HG03280 (cell line): ENCODE data around the gene MAP4K4.

ENCODE experiments used
- ATAC-seq: cut with Tn5 transposase; IDR thresholded peaks from one replicate; pipeline ENCODE4 v1.9.1; 2021; ENCODE audit warnings: mild to moderate bottlenecking, moderate library complexity; ENCODE audit not compliant: unreplicated experiment

The MAP4K4 gene

DNA sequence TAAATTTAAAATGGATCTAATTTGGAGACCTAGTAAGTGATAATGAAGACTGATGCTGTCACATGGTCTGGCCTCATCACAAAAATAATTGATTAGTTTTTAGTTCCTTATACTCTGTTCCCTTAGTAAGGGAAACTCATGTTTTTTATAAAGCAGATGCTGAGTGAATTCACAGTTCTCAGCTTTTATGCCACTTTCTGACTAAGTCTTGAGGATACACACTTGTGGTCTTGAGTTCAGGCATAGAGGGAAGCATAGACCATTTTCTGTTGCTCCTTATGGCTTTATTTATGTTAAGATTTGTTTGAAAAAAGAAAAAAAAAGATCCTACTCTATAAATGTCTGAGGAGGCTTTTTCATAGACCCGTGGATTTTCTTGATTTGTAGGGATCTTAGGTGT is 91.1 kb downstream of the MAP4K4 start:
- no peak for ATAC-seq

DNA sequence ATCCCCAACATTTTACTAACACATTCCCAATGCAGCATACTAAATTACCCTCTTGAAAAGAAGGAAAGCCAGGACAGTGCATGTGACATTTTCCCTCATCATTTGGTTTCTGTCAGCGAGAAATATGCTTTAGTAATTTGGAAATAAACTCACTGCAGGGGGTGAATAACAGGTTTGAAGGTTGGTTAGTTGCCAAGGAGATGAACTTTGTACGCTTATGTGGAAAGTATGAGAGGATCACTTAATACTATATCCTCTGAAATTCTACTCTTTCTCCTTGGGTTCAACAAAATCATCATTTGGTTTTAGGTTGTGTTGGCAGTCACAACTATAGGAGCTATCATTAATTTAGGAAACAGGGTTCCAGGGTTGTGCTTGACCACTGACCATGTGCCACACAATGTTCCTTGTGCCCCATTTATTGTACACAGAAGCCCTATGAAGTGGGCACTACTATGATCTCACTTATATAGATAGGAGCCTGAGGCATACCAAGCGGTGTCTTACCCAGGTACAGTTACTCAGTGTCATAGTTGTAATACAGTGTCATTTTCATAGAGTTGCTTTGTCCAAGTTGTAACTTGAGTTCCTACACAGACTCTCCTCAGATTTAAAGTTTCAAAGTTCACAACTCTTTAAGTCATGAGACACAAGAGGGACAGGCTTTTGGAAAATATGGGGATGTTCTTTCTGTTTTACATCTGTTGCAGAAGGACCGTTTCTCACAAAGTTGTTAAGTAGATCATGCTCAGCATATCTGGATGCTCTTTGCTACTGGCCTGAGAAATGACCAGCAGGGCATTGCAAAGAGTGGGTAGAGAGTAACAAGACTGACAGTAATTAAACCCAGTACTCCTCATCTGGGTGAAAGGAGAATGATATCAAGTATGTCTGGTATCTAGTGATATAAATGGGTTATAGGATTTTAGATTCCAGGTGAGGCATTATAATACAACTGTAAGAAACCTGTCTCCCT is 91.8 kb downstream of the MAP4K4 start:
- no peak for ATAC-seq

DNA sequence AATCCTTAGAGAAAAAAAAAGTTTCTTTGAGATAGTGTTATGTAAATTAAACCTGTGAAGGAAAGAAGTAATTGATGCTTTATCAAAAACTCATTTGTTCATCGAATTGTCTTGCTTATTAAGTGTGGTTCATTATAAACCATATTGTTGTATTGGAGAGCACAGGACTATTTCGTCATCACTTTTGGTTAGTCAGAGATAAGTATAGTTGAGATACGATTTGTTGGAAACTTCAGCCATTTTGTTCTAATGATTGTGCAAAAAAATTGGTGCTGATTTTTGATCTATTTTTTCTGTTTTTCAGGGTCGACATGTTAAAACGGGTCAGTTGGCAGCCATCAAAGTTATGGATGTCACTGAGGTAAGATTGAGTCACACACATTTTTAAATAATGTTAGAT is 92.9 kb downstream of the MAP4K4 start:
- ATAC-seq = no peak

DNA sequence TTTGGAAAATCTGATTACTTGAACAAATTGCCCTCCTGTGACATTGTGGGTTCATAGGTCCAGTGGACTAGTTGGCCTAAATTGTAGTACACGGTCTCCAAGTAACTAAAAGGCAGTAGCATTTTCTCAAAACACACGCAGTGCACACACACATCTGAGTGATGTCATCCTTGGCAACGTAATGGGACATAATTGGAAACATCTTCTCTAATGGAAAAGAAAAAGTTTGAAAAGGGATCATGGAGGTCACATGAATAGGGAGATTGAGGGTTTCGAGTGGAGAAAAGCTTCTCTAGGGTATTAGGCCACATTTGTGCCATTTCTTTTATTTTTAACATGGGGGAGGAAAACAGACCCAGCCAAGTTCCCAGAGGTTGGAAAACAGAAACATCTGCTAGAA is 93.3 kb downstream of the MAP4K4 start:
- ATAC-seq = no peak

DNA sequence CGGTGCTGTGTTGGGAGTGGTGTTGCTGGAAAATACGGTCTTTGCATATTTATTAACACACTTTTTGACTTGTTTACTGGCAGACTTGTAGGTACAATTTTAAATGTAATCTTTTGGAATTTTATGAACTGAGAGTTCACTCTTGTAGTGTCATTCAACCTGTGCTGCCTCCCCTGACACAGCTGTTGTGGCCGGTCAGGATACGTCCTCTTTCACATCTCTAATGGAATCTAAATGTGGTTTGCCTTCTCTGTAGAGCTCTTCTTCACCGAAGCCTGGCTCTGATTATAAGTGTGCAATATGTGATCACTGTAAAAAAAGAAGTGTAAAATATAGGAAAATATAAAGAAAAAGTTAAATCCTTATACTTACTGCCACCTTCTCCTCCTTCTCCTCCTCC is 94.7 kb downstream of the MAP4K4 start:
- no peak for ATAC-seq

DNA sequence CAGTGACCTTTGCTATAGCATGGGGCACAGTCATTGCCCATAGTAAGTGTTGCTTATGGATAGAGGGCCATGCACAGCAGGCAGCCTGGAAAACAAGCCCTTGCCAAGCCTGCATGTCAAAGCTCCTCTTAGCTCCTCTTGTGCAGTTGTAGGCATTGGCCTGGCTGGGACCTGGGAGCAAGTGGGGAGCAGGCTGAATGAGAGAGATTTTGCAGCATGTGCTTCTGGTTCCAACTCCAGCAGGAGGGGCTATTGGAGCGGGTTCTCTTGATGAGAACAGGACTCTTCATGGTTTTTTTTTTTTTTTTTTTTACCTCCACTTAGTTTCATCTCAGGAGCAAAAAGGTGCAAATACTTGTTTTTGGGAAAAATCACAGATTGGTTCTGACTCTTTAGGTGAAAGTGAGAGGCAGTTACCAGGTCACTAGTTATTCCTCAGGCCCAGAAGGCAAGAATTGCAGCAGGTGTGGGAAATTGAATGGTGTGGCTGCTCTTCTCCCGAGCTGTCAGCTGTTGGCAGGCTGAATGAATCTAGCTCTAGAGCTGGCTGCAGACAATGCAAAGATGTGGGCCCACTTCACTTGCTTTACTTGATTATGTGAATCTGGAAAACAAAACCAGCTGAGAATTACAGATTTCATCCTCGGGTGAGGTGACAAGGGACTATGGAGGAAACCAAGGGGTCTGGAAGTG is 95.9 kb downstream of the MAP4K4 start:
- ATAC-seq = no peak

DNA sequence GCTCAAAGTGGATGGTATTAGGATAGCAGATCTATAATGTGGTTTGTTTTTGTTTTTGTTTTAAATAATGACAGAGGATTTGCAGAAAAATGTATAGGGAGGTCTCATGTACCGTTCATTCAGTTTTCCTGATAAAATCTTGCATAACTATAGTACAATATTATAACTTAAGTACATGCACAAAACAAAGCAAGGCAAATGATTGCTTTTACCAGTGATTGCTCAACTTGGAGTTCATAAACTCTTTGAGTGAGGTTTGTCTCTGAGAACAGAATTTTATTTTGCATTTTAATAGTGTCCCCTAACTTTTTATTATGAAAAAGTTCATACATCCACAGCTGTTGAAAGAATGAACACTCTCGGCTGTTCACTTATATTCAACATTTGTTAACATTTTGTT is 96.6 kb downstream of the MAP4K4 start:
- ATAC-seq = no peak

DNA sequence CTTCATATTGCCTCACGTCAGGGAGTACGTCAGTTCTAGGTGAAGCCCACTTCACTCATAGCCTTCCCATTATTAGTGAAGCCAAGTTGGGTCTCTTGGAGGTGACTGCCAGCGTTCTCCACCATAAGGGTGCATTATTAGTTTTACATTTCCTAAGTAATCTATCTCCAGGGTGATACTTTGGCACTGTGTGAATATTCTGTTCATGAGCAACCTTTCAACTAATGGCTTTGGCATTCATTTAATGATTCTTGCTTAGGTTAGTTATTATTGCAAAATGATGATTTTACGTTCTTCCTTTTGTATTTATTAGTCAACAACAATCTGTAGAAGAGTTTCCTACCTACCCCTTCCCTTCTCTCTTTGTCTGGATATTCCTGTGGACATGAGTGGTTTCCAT is 97.5 kb downstream of the MAP4K4 start:
- no peak for ATAC-seq

DNA sequence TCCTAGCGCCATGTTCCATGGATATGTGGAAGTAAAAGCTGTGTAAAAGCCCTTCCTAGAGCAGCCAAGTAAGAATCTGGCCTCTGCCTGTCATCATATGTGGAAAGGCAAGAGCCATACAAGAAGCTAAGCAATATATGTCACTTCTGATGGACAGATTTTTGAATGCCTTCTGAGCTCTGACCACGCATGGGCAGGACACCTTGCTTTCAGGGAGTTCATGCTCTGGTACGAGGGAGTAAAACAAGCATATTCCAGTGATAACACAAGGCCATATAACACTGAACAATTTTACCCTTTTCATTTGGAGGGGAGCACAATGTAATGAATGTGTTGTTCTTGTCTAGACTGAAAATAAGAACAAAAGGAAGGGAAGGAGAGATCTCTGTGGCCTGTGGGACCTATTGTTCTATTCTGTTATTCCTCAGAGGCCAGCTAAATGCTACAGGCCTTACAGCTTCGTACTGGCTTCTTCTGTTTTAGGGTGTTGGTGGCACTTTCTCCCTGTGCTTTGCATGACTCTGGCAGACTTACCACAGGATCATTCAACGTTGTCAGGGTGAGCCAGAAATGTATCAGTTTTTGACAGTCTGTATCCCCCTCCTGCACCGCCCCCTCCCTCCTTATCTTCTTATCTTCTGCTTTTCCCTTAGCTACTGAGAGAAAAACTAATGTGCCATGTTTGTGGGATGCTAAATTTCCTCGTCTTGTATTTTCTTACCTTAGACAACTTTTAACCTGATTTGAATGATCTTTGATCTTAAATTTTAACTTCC is 99.5 kb downstream of the MAP4K4 start:
- no peak for ATAC-seq

DNA sequence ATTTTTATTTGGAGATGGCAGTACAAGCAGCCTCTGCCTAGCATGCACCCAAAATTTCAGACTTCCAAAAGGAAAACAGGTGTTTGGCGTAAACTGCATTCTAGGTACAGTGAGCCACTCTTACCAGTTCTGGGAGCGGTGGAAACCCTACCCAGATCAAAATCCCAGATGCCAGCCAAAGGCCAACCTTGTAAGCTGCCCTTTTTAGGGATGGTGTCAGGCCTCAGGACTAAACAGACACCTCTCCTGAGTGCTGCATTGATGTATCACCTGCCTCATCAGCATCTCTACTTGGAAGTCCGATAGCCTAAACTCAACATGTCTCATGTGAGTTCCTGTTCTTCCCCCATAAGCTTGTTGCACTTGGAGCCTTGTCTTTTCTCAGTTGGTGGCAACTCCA is 104.0 kb downstream of the MAP4K4 start:
- no peak for ATAC-seq

DNA sequence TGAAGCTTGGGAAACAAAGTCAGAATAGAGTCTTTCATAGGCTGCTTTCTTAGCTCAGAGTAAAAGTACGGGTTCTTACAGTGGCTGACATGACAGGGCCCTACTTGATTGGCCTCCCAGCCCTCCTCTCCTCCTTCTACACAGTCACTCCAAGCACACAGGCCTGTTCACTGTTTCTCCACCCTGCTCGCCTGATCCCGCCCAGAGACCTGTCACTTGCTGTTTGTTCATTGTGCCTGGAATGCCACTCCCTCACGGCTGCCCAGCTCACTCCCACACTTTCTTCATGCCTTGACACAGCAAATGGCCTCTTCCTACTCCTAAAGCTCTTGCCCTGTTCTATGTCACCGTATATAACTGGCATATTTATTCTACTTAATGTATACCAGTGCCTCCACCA is 104.8 kb downstream of the MAP4K4 start:
- no peak for ATAC-seq

DNA sequence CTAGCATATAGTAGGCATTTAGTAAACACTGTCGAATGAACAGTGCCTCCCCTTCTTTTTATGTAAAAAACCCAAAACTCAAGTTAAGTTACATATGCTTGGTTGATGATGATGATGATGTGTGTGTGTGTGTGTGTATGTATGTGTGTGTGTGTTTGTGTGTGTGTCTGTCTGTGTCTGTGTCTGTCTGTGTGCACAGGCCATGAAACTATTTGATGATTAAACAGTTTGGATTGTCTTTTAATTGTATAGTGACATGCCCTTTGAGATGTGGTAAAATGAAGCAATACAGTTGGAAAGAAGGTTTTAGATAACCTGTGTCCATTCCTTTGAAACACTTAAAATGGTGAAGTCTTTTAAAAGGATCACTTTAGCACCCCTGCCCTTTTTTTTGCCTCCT is 105.6 kb downstream of the MAP4K4 start:
- no peak for ATAC-seq

DNA sequence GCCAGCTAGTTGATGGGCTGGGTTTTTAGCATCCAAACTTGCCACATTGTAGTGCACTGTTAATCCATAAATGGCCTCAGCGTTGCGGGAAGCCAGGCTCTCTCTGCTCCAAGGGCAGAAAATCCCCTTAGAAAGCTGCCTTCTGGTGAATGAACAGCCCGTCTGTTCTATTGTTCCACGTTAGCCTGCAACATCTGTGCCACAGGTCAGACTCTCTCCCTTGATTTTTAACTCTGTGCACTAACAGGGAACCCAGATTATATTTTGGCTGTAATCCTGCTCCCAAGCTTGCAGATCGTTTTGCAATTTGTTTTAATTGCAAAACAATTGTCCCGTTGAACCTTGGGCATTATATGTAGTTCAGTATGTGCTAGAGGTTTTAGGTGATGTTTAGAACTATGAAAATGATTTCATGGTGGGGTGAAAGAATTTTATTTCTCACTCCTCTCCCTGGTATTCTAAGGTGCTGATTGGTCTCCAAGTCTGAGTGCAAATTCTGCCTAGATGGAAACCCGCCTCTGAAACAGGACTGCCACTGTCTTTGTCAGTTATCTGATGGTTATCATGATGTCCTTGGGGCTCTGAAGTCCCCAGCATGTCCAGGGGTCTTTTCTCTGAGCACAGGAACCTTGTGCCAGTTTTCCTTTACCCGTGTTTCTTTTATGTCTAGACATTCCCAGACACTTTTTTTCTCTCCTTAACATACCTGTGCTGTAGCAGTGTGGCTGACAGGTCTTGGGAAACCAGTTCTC is 106.6 kb downstream of the MAP4K4 start:
- ATAC-seq = no peak

DNA sequence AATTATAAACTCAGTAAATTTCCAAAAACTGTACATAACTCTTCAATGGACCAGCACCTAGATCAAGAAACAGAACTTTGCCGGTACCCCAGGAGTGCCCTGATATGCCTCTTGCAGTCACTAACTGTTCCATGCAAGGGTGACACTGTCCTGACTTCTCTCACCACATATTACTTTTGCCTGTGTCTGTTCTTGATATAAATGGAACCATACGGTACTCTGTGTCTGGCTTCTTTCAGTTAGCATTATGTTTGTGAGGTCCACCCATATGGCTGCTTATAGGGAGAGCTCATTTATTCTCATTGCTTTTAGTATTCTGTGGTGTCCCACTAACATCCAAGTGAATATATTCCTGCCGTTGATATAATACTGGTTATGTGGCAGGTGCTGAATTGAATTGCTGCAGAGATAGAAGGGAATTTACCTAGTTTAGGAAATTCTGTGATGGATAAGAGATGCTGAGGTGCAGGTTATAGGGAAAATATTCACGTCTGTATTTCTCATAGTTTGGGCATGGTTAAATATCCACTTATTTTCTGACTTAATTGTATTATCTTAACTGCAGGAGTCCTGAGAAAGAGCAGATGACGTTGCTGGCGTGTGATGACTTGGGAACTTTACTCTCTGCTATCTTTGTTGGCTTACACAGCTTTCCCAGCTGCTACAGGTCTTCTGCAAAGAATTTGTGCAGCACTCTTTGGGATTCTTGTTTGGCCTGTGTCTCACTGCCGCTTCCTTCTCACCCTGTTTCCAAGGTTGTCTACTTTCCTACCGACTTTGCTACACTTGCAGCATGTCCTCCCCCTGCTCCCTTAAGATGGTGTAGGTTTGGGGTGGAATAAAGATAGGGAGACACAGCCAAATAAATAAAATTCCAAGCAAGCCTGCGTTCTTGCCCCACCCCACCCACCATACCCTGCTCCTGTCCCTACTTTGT is 107.9 kb downstream of the MAP4K4 start:
- no peak for ATAC-seq

DNA sequence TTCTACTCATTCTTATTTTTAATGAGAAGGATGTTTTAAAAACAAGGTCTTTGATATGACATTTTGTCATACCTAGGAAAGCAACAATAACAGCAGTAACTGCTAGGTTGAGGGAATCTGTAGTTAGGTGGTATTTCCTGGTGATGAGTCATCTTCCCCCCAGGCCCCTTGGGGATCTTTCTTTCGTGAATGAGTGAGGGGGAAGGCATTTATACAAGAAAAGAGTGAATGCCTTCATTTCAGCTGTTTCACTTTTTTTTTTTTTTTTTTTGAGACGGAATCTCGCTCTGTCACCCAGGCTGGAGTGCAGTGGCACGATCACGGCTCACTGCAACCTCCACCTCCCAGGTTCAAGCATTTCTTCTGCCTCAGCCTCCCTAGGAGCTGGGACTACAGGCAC is 108.6 kb downstream of the MAP4K4 start:
- no peak for ATAC-seq

DNA sequence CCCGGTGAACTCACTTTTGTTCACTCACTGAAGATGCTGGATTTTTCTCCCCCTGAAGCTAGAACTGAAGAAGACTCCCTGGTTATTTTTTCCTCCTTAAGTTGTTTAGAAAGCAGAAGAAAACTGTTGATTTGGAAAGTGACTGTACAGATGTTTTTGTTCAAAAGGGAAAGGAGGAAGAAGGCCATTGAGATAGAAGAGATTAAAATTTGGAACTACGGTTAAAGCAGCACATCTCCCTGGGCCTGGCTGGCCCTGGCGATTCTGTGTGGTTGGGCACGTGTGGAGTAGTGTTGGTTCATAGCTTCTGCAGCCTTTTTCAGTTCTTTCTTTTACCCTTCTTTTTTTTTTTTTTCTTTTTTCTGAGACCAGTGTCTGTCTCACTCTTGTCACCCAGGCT is 109.2 kb downstream of the MAP4K4 start:
- ATAC-seq = no peak

DNA sequence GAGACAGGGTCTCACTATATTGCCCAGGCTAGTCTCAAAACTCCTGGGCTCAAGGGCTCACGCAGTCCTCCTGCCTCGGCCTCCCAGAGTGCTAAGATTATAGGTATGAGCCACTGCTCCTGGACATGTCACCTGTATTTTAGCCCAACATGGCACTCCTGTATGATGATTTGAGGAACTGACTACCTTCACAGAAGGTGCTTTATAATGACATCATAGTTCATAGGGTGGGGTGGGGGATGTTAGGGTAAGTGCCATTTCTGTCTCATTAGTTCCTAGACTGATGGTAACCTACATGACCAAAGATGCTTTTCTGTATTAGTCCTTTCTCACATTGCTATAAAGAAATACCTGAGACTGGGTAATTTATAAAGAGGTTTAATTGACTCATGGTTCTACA is 109.7 kb downstream of the MAP4K4 start:
- ATAC-seq = no peak

DNA sequence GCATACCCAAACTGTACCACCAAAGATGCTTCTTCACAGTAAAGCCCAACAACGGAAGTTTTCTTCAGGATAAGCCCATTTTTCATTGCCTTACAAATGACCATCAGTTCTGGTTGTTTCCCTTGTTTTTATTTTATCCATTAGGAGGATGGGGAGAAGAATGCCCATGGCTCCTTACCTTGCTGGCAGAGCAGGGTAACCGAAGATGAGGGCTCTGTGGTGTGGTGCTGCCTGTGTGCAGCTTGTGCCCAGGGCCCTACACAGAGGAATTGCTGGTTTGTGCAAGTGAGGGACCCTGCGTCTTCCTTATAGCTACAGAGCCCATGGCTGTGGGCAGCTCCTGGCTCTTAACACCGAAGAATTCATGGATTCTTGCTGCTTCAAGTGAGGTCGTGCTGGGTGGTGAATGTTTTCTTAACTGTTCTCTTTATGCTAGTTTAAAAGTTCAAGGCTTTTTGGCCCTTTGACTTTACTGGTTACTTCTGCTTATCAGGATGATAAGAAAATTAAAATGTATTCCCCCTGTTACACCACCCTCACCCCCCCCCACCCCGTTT is 110.6 kb downstream of the MAP4K4 start:
- no peak for ATAC-seq

DNA sequence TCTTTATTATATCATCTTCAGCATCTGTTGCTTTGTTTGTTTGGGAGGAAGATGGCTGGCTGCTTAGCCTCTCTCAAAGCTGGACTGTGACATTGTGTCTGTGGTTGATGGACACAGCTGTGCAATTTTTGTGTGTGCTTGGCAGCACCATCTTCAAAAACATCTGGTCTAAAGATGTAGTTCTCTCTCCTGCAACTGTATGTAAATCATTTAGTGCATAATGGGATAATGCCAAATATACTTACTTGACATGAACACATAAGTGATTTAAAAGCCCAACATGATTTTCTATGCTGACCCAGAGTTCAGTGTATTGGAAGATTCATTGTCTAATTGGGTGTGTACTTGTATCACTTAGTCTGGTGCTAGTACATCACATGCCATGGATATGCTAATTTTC is 112.2 kb downstream of the MAP4K4 start:
- no peak for ATAC-seq
